ENCODE data around the gene COL16A1. TPM values are rescaled to one million over a fixed set of nuclear protein-coding genes. Genes with fewer than 3 reads are reported as not detected.

The COL16A1 gene
- polyA plus RNA-seq, 1 experiment, result 35.4 TPM

- H3K27me3 ChIP-seq (ENCODE audit: control insufficient read depth, insufficient read depth, low read length), result no peaks in the 10 kb centered on the region
- H3K27ac ChIP-seq (ENCODE audit: low read depth, low read length), result no peak overlapping the region
- no peaks in the 10 kb centered on the region; the same call in 1 of the 2 replicates for H3K9me3 ChIP-seq (ENCODE audit: control insufficient read depth, insufficient read depth, low read length)
- no peak overlapping the region for H3K4me3 ChIP-seq (ENCODE audit: low read depth, low read length)
- ChIA-PET CTCF (interaction anchor here (1.4 kb wide), 1 partner anchor 119 kb away, joined by 4 read pairs; no protein-coding TSS in a partner anchor), POLR2A (interaction anchor here (1.4 kb wide), 1 partner anchor 26 kb away, joined by 5 read pairs; the partner anchor contains the start of gene PEF1)
- TF ChIP-seq, protein P1, sequence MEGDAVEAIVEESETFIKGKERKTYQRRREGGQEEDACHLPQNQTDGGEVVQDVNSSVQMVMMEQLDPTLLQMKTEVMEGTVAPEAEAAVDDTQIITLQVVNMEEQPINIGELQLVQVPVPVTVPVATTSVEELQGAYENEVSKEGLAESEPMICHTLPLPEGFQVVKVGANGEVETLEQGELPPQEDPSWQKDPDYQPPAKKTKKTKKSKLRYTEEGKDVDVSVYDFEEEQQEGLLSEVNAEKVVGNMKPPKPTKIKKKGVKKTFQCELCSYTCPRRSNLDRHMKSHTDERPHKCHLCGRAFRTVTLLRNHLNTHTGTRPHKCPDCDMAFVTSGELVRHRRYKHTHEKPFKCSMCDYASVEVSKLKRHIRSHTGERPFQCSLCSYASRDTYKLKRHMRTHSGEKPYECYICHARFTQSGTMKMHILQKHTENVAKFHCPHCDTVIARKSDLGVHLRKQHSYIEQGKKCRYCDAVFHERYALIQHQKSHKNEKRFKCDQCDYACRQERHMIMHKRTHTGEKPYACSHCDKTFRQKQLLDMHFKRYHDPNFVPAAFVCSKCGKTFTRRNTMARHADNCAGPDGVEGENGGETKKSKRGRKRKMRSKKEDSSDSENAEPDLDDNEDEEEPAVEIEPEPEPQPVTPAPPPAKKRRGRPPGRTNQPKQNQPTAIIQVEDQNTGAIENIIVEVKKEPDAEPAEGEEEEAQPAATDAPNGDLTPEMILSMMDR (IDR thresholded peaks at IDR 0.05; ENCODE audit: low read depth, low read length), result no peak
- DNase-seq (ENCODE audit: low read depth, low spot score), result no peak
These were observed 33.2 kb downstream of the COL16A1 start for GRCh38 chr1:31670593-31670964.

- Histone ChIP-seq H3K27ac (ENCODE audit: low read depth, low read length) (no peak overlapping the region), H3K9me3 (ENCODE audit: control insufficient read depth, insufficient read depth, low read length) (no peaks in the 10 kb centered on the region; the same call in 1 of the 2 replicates)
- TF ChIP-seq, protein P1 (IDR thresholded peaks at IDR 0.05; ENCODE audit: low read depth, low read length), result peak; percentile 23; the same call in 1 of the 2 replicates
These were observed 33.8 kb downstream of the COL16A1 start for GRCh38 chr1:31669786-31670592.

DNA sequence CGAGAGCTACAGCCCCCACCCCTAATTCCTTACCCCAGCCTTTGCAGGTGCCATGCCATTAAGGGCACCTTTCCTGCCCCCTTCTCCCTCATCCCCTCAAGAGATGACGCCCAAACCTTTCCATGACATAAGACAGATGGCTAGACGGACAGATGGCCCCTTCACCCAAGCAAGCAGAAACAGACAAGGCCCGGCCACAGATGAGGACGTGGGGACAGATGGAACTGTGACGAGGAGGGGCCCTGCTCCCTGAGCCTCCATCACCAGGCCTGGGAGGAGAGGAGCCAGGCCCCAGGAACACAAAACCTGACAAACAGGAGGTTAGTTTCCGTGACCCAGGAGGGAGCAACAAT is 34.4 kb downstream of the COL16A1 start:
- Histone ChIP-seq H3K27me3 (ENCODE audit: control insufficient read depth, insufficient read depth, low read length) (no peaks in the 10 kb centered on the region), H3K9me3 (ENCODE audit: control insufficient read depth, insufficient read depth, low read length) (no peaks in the 10 kb centered on the region; the same call in 1 of the 2 replicates), H3K4me3 (ENCODE audit: low read depth, low read length) (no peak overlapping the region), H3K27ac (ENCODE audit: low read depth, low read length) (no peak overlapping the region)
- ChIA-PET POLR2A (no interaction called here), CTCF (no interaction called here)
- DNase-seq (ENCODE audit: low read depth, low spot score), result no peak
- TF ChIP-seq, protein P1 (IDR thresholded peaks at IDR 0.05; ENCODE audit: low read depth, low read length), result no peak

More at GRCh38 chr1:31669786-31670592, 33.8 kb downstream of the COL16A1 start:
- no peak for DNase-seq (ENCODE audit: low read depth, low spot score)
- H3K27me3 ChIP-seq (ENCODE audit: control insufficient read depth, insufficient read depth, low read length), result no peaks in the 10 kb centered on the region
- no peak overlapping the region for H3K4me3 ChIP-seq (ENCODE audit: low read depth, low read length)
- POLR2A ChIA-PET, result interaction anchor here (1.4 kb wide), 1 partner anchor 25 kb away, joined by 5 read pairs; the partner anchor contains the start of gene PEF1
- CTCF ChIA-PET, result no interaction called here

GRCh38 chr1:31668303-31668883 is 35.4 kb downstream of the COL16A1 start:
- DNase-seq (ENCODE audit: low read depth, low spot score), result no peak
- TF ChIP-seq, protein P1 (IDR thresholded peaks at IDR 0.05; ENCODE audit: low read depth, low read length), result no peak
- H3K27ac ChIP-seq (ENCODE audit: low read depth, low read length), result no peak overlapping the region
- POLR2A ChIA-PET, result no interaction called here
- H3K27me3 ChIP-seq (ENCODE audit: control insufficient read depth, insufficient read depth, low read length), result no peaks in the 10 kb centered on the region
- CTCF ChIA-PET, result no interaction called here
- H3K4me3 ChIP-seq (ENCODE audit: low read depth, low read length), result no peak overlapping the region
- no peaks in the 10 kb centered on the region for H3K9me3 ChIP-seq (ENCODE audit: control insufficient read depth, insufficient read depth, low read length)
